ENCODE measurements around the gene TMEM45A.

GRCh38 chr3:100558233-100558632, 65.8 kb downstream of the TMEM45A start:
- TF ChIP-seq CTCF (IDR thresholded peaks at IDR 0.05) (no peak), POLR2AphosphoS5 (IDR thresholded peaks at IDR 0.05) (no peak), EP300 (IDR thresholded peaks at IDR 0.05) (no peak)

Measured in suprapubic skin (tissue), 4 donors.